KMS-11 (cell line): ENCODE measurements around the gene DDX20.

Experiments used
- H2AFZ ChIP-seq: fragments of 200-600 bp; sonication (generic); 2 replicates; pipeline ENCODE4 v1.6.1; 2016; ENCODE audit warnings: antibody characterized with exemption, mixed run types, low read depth
- H3K27ac ChIP-seq: fragments of 200-600 bp; sonication (generic); 2 replicates; pipeline ENCODE4 v1.6.1; 2016; ENCODE audit warnings: mild to moderate bottlenecking, mixed run types
- H3K27me3 ChIP-seq: fragments of 200-600 bp; sonication (generic); 2 replicates; pipeline ENCODE4 v1.6.1; 2017; ENCODE audit warnings: mild to moderate bottlenecking, low read depth, mixed run types, moderate library complexity; ENCODE audit not compliant: insufficient read depth
- H3K36me3 ChIP-seq: fragments of 200-600 bp; sonication (generic); 2 replicates; pipeline ENCODE4 v1.6.1; 2017; ENCODE audit warnings: mild to moderate bottlenecking, mixed run types; ENCODE audit not compliant: insufficient read depth
- H3K4me1 ChIP-seq: fragments of 200-600 bp; sonication (generic); 2 replicates; pipeline ENCODE4 v1.6.1; 2016; ENCODE audit warnings: mild to moderate bottlenecking, low read depth, mixed run types; ENCODE audit not compliant: poor library complexity, severe bottlenecking
- H3K4me2 ChIP-seq: fragments of 200-600 bp; sonication (generic); 2 replicates; pipeline ENCODE4 v1.7.0; 2016; ENCODE audit warnings: mild to moderate bottlenecking, mixed run types
- H3K4me3 ChIP-seq: fragments of 200-600 bp; sonication (generic); IDR thresholded peaks from 2 replicates; pipeline ENCODE4 v1.6.1; 2017; ENCODE audit warnings: low read depth, low read length, mixed read lengths; ENCODE audit not compliant: insufficient read depth
- H3K79me2 ChIP-seq: fragments of 200-600 bp; sonication (generic); 2 replicates; pipeline ENCODE4 v1.6.1; 2016; ENCODE audit warnings: low read depth, mixed run types; ENCODE audit not compliant: insufficient read depth
- H3K9ac ChIP-seq: fragments of 200-600 bp; sonication (generic); 2 replicates; pipeline ENCODE4 v1.6.1; 2016; ENCODE audit warnings: mild to moderate bottlenecking, mixed run types
- H4K20me1 ChIP-seq: fragments of 200-600 bp; sonication (generic); 2 replicates; pipeline ENCODE4 v1.6.1; 2016; ENCODE audit warnings: mild to moderate bottlenecking, mixed run types; ENCODE audit not compliant: insufficient read depth
- TF ChIP-seq, protein P1 (sequence below): fragments of 200-600 bp; sonication (generic); conservative IDR thresholded peaks from 2 replicates; pipeline ENCODE4 v1.6.1; 2017; ENCODE audit warnings: low read depth, mild to moderate bottlenecking, antibody characterized with exemption, low read length, moderate library complexity, mixed read lengths

Gene DDX20

DNA sequence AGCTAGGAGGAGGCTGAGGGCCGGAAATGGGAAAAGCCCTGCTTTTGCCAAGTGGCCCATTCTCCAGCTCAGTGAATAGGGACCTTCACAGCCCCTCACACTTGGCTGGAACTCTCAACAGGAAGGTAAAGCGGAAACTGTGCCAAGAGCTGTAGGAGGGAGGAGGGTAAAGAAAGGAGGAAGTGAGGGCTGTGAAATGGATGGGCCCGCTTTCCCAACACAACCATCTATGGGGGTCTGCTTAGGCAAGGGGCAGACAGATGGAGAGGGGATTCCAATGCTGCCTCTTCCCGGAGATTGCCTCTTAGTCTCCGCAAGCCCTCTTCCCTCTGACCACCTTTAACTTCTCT, 21.7 kb upstream of the DDX20 start:
- TF ChIP-seq, protein P1, sequence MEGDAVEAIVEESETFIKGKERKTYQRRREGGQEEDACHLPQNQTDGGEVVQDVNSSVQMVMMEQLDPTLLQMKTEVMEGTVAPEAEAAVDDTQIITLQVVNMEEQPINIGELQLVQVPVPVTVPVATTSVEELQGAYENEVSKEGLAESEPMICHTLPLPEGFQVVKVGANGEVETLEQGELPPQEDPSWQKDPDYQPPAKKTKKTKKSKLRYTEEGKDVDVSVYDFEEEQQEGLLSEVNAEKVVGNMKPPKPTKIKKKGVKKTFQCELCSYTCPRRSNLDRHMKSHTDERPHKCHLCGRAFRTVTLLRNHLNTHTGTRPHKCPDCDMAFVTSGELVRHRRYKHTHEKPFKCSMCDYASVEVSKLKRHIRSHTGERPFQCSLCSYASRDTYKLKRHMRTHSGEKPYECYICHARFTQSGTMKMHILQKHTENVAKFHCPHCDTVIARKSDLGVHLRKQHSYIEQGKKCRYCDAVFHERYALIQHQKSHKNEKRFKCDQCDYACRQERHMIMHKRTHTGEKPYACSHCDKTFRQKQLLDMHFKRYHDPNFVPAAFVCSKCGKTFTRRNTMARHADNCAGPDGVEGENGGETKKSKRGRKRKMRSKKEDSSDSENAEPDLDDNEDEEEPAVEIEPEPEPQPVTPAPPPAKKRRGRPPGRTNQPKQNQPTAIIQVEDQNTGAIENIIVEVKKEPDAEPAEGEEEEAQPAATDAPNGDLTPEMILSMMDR = no peak
- Histone ChIP-seq H4K20me1 (no peaks in the 10 kb centered on the region), H3K79me2 (no peaks in the 10 kb centered on the region), H3K4me3 (no peak overlapping the region), H3K4me1 (peaks cover 9% of the 10 kb centered on the region), H3K9ac (no peak overlapping the region), H3K27ac (no peak overlapping the region), H3K36me3 (no peaks in the 10 kb centered on the region), H2AFZ (no peak overlapping the region), H3K4me2 (no peak overlapping the region), H3K27me3 (no peaks in the 10 kb centered on the region)

DNA sequence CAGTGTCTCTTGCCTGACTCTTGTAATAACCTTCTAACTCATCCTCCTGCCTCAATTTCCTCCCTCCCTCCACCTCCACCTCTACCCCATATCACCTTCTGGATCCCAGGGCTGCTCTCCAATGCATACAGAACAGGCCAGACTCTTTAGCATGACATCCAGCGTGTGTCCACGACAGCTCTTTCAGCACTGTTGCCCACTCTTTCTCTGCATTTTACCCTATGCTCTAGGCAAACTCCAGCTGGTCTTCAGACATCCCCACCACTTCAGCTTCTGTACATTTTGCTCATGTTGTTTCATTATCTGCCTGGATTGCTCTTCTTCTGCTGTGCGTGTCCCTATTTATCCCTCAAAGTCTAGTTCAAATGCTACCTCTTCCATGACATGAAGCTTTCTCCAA, 21.3 kb upstream of the DDX20 start:
- no peaks in the 10 kb centered on the region for H3K36me3 ChIP-seq
- TF ChIP-seq, protein P1 = no peak
- no peak overlapping the region for H3K4me3 ChIP-seq
- H4K20me1 ChIP-seq = no peaks in the 10 kb centered on the region
- no peak overlapping the region for H2AFZ ChIP-seq
- H3K4me2 ChIP-seq = no peak overlapping the region
- no peak overlapping the region for H3K9ac ChIP-seq
- H3K27me3 ChIP-seq = no peaks in the 10 kb centered on the region
- no peaks in the 10 kb centered on the region for H3K79me2 ChIP-seq
- peaks cover 9% of the 10 kb centered on the region for H3K4me1 ChIP-seq
- no peak overlapping the region for H3K27ac ChIP-seq

DNA sequence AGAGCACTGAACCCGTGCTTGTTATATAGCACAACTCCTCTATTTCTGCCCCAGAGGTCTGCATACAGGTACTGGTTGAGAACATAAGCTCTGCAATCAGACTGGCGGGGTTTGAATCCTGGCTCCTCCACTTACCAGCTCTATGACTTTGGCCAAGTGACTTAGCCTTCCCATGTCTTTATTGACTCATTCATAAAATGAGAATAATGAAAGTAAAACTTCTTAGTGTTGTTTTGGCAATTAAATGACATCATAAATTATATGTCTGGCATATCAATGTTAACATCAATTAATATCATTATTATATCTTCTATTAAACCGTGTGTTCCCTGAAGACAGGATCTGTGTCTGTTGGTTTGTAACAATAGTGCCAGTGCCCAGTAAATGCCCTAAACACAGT, 20.8 kb upstream of the DDX20 start:
- Histone ChIP-seq H3K27me3 (no peaks in the 10 kb centered on the region), H2AFZ (no peak overlapping the region), H3K4me3 (no peak overlapping the region), H3K27ac (no peak overlapping the region), H4K20me1 (no peaks in the 10 kb centered on the region), H3K4me1 (peaks cover 9% of the 10 kb centered on the region), H3K79me2 (no peaks in the 10 kb centered on the region), H3K36me3 (no peaks in the 10 kb centered on the region), H3K9ac (no peak overlapping the region), H3K4me2 (no peak overlapping the region)
- TF ChIP-seq, protein P1 = no peak

DNA sequence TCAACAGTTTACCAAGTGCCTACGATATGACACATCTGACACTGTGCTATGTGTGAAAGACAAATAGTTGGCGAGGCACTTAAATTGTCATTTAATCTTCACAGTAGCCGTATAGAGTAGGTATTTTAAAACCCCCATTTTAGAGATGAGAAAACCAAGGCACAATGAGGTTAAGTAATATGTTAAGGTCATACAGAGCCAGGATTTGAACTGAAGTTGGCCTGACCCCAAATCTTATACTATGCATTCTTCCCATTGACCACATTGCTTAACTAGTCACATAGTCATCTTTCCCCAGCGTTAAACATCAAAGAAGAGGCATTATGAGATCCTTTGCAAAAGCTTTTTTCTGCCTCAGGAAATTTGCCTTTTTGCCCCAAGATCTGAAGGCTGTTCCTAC, 20.4 kb upstream of the DDX20 start:
- H3K9ac ChIP-seq = no peak overlapping the region
- no peaks in the 10 kb centered on the region for H4K20me1 ChIP-seq
- no peak overlapping the region for H3K4me2 ChIP-seq
- no peak overlapping the region for H3K4me3 ChIP-seq
- H3K4me1 ChIP-seq = peaks cover 9% of the 10 kb centered on the region
- TF ChIP-seq, protein P1 = no peak
- H3K27me3 ChIP-seq = no peaks in the 10 kb centered on the region
- no peaks in the 10 kb centered on the region for H3K36me3 ChIP-seq
- no peak overlapping the region for H3K27ac ChIP-seq
- no peaks in the 10 kb centered on the region for H3K79me2 ChIP-seq
- no peak overlapping the region for H2AFZ ChIP-seq
